ENCODE data around the gene TRIM49B.
"Not testable (repeated sequence)": the region's sequence is repeated elsewhere in the genome, so short reads cannot be mapped to it uniquely, and the experiment has no call there.

Gene TRIM49B

DNA sequence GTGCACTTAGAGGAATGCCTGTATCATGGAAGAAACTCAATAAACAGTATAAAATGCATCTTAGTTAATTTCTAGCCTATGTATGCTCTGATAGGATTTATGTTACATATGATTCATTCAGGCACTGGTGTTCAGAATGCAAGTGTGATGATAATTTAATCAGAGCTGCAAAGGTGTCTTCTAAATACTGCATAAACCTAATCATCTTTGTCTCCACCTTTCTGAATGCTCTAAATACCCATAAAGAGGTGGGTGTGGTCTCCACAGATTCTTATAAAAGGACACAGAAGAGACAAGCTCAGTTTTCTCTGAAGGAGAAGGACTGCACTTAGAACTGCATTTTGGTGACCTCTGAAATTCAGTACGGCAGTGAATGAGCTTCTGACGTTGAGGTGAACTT, at the start of gene TRIM49B:
Gene TRIM49B, plus strand, starts transcription at position 301 of the 400 bp plus-strand sequence. CDS start 2,777 bp downstream, outside the sequence.
- not testable (repeated sequence) for DNase-seq

GRCh38 chr11:48983785-48984184, 44.8 kb upstream of the TRIM49B start, which contains the start of gene TRIM51G:
TSS of gene TRIM51G (minus strand) at chr11:48983885. CDS start at chr11:48981695, 2,190 bp downstream.
- DNase-seq = not testable (repeated sequence)

- not testable (repeated sequence) for DNase-seq
Measured at GRCh38 chr11:49048229-49048628, 19.6 kb downstream of the TRIM49B start.

GRCh38 chr11:49049821-49050220, 21.2 kb downstream of the TRIM49B start:
- not testable (repeated sequence) for DNase-seq

GRCh38 chr11:49059012-49059411, 30.4 kb downstream of the TRIM49B start, which contains the start of gene TRIM64C:
TSS of gene TRIM64C (minus strand) at chr11:49059112. CDS start at chr11:49059112, 0 bp downstream.
- not testable (repeated sequence) for DNase-seq

DNA sequence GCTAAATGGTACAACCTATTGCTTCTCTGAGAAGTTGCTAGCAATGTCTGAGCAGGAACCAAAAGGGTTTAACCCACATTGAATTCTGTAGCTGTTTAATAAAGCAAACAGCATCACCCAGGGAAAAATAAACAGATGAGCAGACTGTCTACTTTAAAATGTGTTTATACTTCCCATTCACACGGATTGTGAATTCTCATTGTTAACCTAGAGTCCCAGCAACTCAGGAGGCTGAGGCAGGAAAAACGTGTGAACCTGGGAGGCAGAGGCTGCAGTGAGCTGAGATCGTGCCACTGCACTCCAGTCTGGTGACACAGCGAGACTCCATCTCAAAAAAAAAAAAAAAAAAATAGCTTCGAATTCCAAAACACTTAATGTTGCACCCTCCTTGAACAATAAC, 41.3 kb downstream of the TRIM49B start:
- DNase-seq = not testable (repeated sequence)

Measured in CD4-positive, alpha-beta T cell treated with Interleukin-6 for 4 hours (primary cell).